Amniotic stem cell (primary cell): ENCODE data around the gene SCAF8.
"Not testable (repeated sequence)": the region's sequence is repeated elsewhere in the genome, so short reads cannot be mapped to it uniquely, and the experiment has no call there.

Experiments
- DNase-seq: peaks from one replicate; lab custom pipeline; 2025; lab: John Stamatoyannopoulos, UW

Gene SCAF8, protein sequence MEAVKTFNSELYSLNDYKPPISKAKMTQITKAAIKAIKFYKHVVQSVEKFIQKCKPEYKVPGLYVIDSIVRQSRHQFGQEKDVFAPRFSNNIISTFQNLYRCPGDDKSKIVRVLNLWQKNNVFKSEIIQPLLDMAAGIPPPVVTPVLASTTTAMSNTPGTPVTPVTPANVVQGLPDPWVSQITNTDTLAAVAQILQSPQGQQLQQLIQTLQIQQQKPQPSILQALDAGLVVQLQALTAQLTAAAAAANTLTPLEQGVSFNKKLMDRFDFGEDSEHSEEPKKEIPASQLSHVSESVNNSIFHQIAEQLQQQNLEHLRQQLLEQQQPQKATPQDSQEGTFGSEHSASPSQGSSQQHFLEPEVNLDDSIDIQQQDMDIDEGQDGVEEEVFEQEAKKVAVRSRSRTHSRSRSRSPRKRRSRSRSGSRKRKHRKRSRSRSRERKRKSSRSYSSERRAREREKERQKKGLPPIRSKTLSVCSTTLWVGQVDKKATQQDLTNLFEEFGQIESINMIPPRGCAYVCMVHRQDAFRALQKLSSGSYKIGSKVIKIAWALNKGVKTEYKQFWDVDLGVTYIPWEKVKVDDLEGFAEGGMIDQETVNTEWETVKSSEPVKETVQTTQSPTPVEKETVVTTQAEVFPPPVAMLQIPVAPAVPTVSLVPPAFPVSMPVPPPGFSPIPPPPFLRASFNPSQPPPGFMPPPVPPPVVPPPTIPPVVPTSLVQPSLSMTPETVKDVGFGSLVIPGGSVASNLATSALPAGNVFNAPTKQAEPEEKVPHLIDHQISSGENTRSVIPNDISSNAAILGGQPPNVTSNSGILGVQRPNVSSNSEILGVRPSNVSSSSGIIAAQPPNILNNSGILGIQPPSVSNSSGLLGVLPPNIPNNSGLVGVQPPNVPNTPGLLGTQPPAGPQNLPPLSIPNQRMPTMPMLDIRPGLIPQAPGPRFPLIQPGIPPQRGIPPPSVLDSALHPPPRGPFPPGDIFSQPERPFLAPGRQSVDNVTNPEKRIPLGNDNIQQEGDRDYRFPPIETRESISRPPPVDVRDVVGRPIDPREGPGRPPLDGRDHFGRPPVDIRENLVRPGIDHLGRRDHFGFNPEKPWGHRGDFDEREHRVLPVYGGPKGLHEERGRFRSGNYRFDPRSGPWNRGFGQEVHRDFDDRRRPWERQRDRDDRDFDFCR (N-terminal part only)

DNA sequence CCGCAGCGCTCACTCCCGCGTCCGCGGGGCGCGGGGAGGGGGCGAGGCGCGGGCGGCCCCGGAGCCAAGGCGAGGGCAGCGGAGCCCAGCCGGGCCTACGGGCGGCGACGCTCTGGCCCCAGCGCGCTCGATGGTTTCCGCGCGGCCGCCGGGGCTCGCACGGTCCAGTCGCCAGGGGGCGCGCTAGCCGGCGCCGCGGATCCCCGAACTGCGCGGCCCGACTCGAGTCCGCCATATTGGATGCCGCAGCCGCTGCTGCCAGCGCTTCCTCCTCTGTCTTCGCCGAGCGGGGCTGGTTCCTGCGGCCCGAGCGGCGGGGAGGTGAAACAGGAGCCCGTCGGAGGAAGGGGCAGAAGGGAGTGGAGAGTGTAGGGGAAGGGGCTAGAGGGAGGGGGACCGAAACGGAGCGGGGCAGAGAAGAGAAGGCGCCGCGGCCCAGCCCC, at the start of gene SCAF8:
Gene SCAF8 (plus strand): TSS at position 234 of the 443 bp plus-strand sequence. CDS start 485 bp downstream, outside the sequence.
- DNase-seq: peak; percentile 20

- DNase-seq: no peak
Measured at GRCh38 chr6:154683756-154684523, 49.3 kb upstream of the SCAF8 start.

DNA sequence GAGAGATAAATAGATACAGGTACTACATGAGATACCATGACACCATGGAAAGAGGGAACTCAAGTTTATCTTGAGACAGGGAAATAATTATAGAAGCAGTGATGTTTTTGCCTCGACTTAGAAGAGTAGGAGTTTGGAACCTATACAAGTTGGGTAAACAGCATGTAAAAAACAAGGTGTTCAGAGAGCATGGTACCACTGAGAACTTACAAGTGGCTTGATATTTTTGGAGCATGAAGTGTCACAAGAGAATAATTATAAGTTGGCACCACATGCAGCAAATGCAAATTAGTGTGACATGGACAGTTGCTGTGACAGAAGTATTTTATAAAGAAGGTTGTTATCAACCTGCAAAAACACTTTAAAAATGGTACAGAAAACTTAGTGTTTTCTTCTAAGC, 47.1 kb upstream of the SCAF8 start:
- DNase-seq: no peak

- DNase-seq: no peak
Measured at GRCh38 chr6:154689493-154690255, 43.5 kb upstream of the SCAF8 start.

- no peak for DNase-seq
Measured at GRCh38 chr6:154690857-154691256, 42.4 kb upstream of the SCAF8 start.

DNA sequence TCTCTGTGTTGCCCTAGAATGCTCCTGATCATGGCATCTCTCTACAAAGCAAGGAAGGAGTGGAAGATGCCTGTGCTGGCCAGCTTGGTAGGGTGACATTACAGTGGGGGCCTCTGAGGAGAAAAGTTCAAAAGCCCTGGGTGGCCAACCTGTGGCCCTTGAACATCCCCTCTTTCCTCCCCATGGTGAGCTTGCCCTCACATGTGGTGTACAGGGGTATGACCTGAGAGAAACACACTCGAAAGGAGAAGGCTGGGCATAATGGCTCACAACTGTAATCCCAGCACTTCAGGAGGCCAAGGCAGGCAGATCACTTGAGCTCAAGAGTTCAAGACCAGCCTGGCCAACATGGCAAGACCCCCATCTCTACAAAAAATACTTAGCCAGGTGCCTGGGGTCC, 36.6 kb upstream of the SCAF8 start:
- no peak for DNase-seq

- DNase-seq: no peak
Measured at GRCh38 chr6:154703124-154703523, 30.1 kb upstream of the SCAF8 start.

- DNase-seq: no peak
Measured at GRCh38 chr6:154705471-154706113, 27.6 kb upstream of the SCAF8 start.

DNA sequence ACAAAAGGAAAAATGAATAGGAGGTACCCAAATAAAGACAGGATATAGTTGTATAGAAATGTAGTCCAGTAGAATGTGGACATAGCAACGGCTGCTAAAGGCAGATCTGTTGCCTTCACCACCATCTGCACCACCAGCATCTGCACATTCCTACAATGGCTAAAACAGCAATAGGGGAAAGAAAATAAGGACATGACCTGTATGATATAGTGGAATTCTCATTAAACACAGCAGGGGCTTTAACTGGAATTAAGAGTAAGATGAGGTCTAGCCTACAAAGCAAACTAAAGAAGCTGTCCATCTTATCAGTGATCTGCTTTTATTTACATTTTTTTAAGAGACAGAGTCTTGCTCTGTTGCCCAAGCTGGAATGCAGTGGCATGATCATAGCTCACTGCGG, 26.8 kb upstream of the SCAF8 start:
- DNase-seq: no peak

GRCh38 chr6:154709621-154710020, 23.6 kb upstream of the SCAF8 start:
- no peak for DNase-seq

- DNase-seq: no peak
Measured at GRCh38 chr6:154710689-154711088, 22.5 kb upstream of the SCAF8 start.

GRCh38 chr6:154715446-154715845, 17.8 kb upstream of the SCAF8 start:
- DNase-seq: no peak

GRCh38 chr6:154716350-154716749, 16.9 kb upstream of the SCAF8 start:
- not testable (repeated sequence) for DNase-seq

GRCh38 chr6:154719433-154719832, 13.8 kb upstream of the SCAF8 start:
- no peak for DNase-seq

DNA sequence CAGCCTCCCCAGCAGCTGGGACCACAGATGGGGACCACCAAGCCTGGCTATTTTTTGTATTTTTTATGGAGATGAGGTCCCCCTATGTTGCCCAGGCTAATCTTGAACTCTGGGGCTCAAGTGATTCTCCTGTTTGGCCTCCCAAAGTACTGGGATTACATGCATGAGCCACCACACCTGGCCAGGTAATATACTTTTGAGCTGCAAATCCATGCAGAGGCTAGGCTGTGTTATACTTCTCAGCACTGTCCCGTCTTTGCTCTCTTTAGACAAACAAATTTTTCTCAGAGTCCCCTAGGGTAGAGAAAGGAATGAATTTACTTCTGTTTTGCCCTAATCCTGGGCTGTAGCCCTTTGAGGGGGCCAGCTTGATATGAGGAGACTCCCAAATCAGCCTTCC, 13.4 kb upstream of the SCAF8 start:
- DNase-seq: no peak

- DNase-seq: peak; percentile 61
Measured at GRCh38 chr6:154721460-154721859, 11.8 kb upstream of the SCAF8 start.

- DNase-seq: no peak
Measured at GRCh38 chr6:154726887-154727286, 6.3 kb upstream of the SCAF8 start.

- no peak for DNase-seq
Measured at GRCh38 chr6:154731296-154732218, 1.7 kb upstream of the SCAF8 start.

- no peak for DNase-seq
Measured at GRCh38 chr6:154732538-154733182, 556 bp upstream of the SCAF8 start.
